ENCODE data around the gene SURF6. TPM values are rescaled to one million over a fixed set of nuclear protein-coding genes. Genes with fewer than 3 reads are reported as not detected.
"Not testable (repeated sequence)": the region's sequence is repeated elsewhere in the genome, so short reads cannot be mapped to it uniquely, and the experiment has no call there.

Gene SURF6
- polyA plus RNA-seq (ENCODE audit: insufficient read length): 26.1 TPM

- DNase-seq: peak; percentile 92
Measured at GRCh38 chr9:133335924-133336811, at the start of gene SURF6. SURF6 (minus strand) TSS chr9:133336188; CDS start chr9:133336132, 56 bp downstream.

GRCh38 chr9:133385452-133385851 is 49.5 kb upstream of the SURF6 start:
- DNase-seq: no peak

- DNase-seq: no peak
Measured at GRCh38 chr9:133384736-133385321, 48.8 kb upstream of the SURF6 start.

GRCh38 chr9:133383438-133383837 is 47.5 kb upstream of the SURF6 start:
- no peak for DNase-seq

GRCh38 chr9:133382507-133383141 is 46.6 kb upstream of the SURF6 start:
- DNase-seq: no peak

- DNase-seq: no peak
Measured at GRCh38 chr9:133380734-133381133, 44.7 kb upstream of the SURF6 start.

GRCh38 chr9:133379153-133380086 is 43.4 kb upstream of the SURF6 start:
- no peak for DNase-seq

- DNase-seq: no peak
Measured at GRCh38 chr9:133378408-133378962, 42.5 kb upstream of the SURF6 start.

GRCh38 chr9:133377721-133378216 is 41.8 kb upstream of the SURF6 start:
- no peak for DNase-seq

GRCh38 chr9:133377280-133377679 is 41.3 kb upstream of the SURF6 start:
- not testable (repeated sequence) for DNase-seq

GRCh38 chr9:133375724-133376654 is 40.0 kb upstream of the SURF6 start, which contains the start of the genes STKLD1 and SURF4:
STKLD1 (plus strand) TSS chr9:133376366; CDS start chr9:133376474, 108 bp downstream.
SURF4 (minus strand) TSS chr9:133376060; CDS start chr9:133375969, 91 bp downstream.
- peak; percentile 97 for DNase-seq

GRCh38 chr9:133375116-133375723 is 39.2 kb upstream of the SURF6 start:
- DNase-seq: peak; percentile 32

GRCh38 chr9:133374612-133375115 is 38.7 kb upstream of the SURF6 start:
- no peak for DNase-seq

GRCh38 chr9:133372144-133372543 is 36.2 kb upstream of the SURF6 start:
- no peak for DNase-seq

GRCh38 chr9:133371261-133371711 is 35.3 kb upstream of the SURF6 start:
- DNase-seq: no peak

GRCh38 chr9:133370685-133371084 is 34.7 kb upstream of the SURF6 start:
- DNase-seq: no peak

GRCh38 chr9:133369933-133370332 is 33.9 kb upstream of the SURF6 start:
- DNase-seq: no peak

- no peak for DNase-seq
Measured at GRCh38 chr9:133369422-133369821, 33.4 kb upstream of the SURF6 start.

- no peak for DNase-seq
Measured at GRCh38 chr9:133368249-133368881, 32.4 kb upstream of the SURF6 start.

All from hindlimb muscle (tissue), 1 donor.